ENCODE measurements around the gene SNRK. TPM values are rescaled to one million over a fixed set of nuclear protein-coding genes. Genes with fewer than 3 reads are reported as not detected.
"Not testable (repeated sequence)": the region's sequence is repeated elsewhere in the genome, so short reads cannot be mapped to it uniquely, and the experiment has no call there.

SNRK gene
- total RNA-seq, 1 donor from 2014 or later, result 18.2 TPM

GRCh38 chr3:43353923-43354670, 67.8 kb downstream of the SNRK start:
- Mint-ChIP-seq H3K4me1 (peaks cover 2% of the 10 kb centered on the region), H3K27me3 (ENCODE audit: low read depth) (no peaks in the 10 kb centered on the region), H3K27ac (ENCODE audit: unreplicated experiment) (no peak overlapping the region), H3K9me3 (peaks cover 47% of the 10 kb centered on the region), H3K4me3 (no peak overlapping the region), H3K36me3 (ENCODE audit: low read depth) (peaks cover 57% of the 10 kb centered on the region)
- TF ChIP-seq CTCF (conservative IDR thresholded peaks at IDR 0.05), result no peak
- no peak for DNase-seq (ENCODE audit: low read depth, low spot score)

- H3K27me3 Mint-ChIP-seq (ENCODE audit: low read depth), result not testable (repeated sequence)
- peaks cover 47% of the 10 kb centered on the region for H3K36me3 Mint-ChIP-seq (ENCODE audit: low read depth)
Measured at GRCh38 chr3:43356033-43356432, 69.7 kb downstream of the SNRK start.

GRCh38 chr3:43361077-43361476, 74.7 kb downstream of the SNRK start:
- no peak overlapping the region for H3K4me3 Mint-ChIP-seq
- no peak overlapping the region for H3K27ac Mint-ChIP-seq (ENCODE audit: unreplicated experiment)
- no peaks in the 10 kb centered on the region for H3K27me3 Mint-ChIP-seq (ENCODE audit: low read depth)
- peaks cover 5% of the 10 kb centered on the region for H3K9me3 Mint-ChIP-seq
- no peaks in the 10 kb centered on the region for H3K4me1 Mint-ChIP-seq
- H3K36me3 Mint-ChIP-seq (ENCODE audit: low read depth), result peaks cover 3% of the 10 kb centered on the region
- DNase-seq (ENCODE audit: low read depth, low spot score), result no peak
- TF ChIP-seq CTCF (conservative IDR thresholded peaks at IDR 0.05), result no peak

More at GRCh38 chr3:43356033-43356432, 69.7 kb downstream of the SNRK start:
- H3K4me3 Mint-ChIP-seq; DNase-seq (ENCODE audit: low read depth, low spot score); H3K4me1 Mint-ChIP-seq; H3K27ac Mint-ChIP-seq (ENCODE audit: unreplicated experiment): not testable (repeated sequence)
- H3K9me3 Mint-ChIP-seq, result peaks cover 47% of the 10 kb centered on the region

GRCh38 chr3:43362183-43362582, 75.8 kb downstream of the SNRK start:
- H3K9me3 Mint-ChIP-seq, result no peaks in the 10 kb centered on the region
- H3K4me3 Mint-ChIP-seq, result no peak overlapping the region
- no peak overlapping the region for H3K27ac Mint-ChIP-seq (ENCODE audit: unreplicated experiment)
- no peak for TF ChIP-seq CTCF (conservative IDR thresholded peaks at IDR 0.05)
- H3K36me3 Mint-ChIP-seq (ENCODE audit: low read depth), result peaks cover 5% of the 10 kb centered on the region
- H3K27me3 Mint-ChIP-seq (ENCODE audit: low read depth), result no peaks in the 10 kb centered on the region
- H3K4me1 Mint-ChIP-seq, result no peaks in the 10 kb centered on the region
- no peak for DNase-seq (ENCODE audit: low read depth, low spot score)

GRCh38 chr3:43362961-43363360, 76.6 kb downstream of the SNRK start:
- no peaks in the 10 kb centered on the region for H3K27me3 Mint-ChIP-seq (ENCODE audit: low read depth)
- H3K9me3 Mint-ChIP-seq, result no peaks in the 10 kb centered on the region
- H3K4me3 Mint-ChIP-seq, result no peak overlapping the region
- no peak overlapping the region for H3K27ac Mint-ChIP-seq (ENCODE audit: unreplicated experiment)
- no peak for DNase-seq (ENCODE audit: low read depth, low spot score)
- H3K36me3 Mint-ChIP-seq (ENCODE audit: low read depth), result peaks cover 5% of the 10 kb centered on the region
- no peak for TF ChIP-seq CTCF (conservative IDR thresholded peaks at IDR 0.05)
- H3K4me1 Mint-ChIP-seq, result no peaks in the 10 kb centered on the region

GRCh38 chr3:43363621-43364266, 77.4 kb downstream of the SNRK start:
- Mint-ChIP-seq H3K4me3 (no peak overlapping the region), H3K4me1 (no peaks in the 10 kb centered on the region), H3K27ac (ENCODE audit: unreplicated experiment) (peak overlapping the region; percentile 27), H3K36me3 (ENCODE audit: low read depth) (peaks cover 3% of the 10 kb centered on the region), H3K27me3 (ENCODE audit: low read depth) (no peaks in the 10 kb centered on the region), H3K9me3 (no peaks in the 10 kb centered on the region)
- no peak for DNase-seq (ENCODE audit: low read depth, low spot score)
- TF ChIP-seq CTCF (conservative IDR thresholded peaks at IDR 0.05), result no peak
